ENCODE data around the gene ERP44. TPM values are rescaled to one million over a fixed set of nuclear protein-coding genes. Genes with fewer than 3 reads are reported as not detected.

The ERP44 gene
- total RNA-seq, 4 donors from 2014 or later = 10.1 to 15.7 (median 13.0) TPM

- no peak for DNase-seq (ENCODE audit: low spot score in 2 of 2)
- H3K4me3 ChIP-seq (ENCODE audit: low read depth, poor library complexity, severe bottlenecking) = no peak overlapping the region
- TF ChIP-seq CTCF (IDR thresholded peaks at IDR 0.05) = no peak
- TF ChIP-seq POLR2A (IDR thresholded peaks at IDR 0.05) = no peak
- intact Hi-C loops (cut with DNase I; ENCODE audit: low total_unique reads) = no loop called here
Observed at GRCh38 chr9:100014846-100015245, 84.0 kb downstream of the ERP44 start.

- TF ChIP-seq POLR2A (IDR thresholded peaks at IDR 0.05) = no peak
- no peak for TF ChIP-seq CTCF (IDR thresholded peaks at IDR 0.05)
- 88 to 94% methylated on average over 2 of the region's 2 CpGs for WGBS, 2 donors
- no peak for DNase-seq (ENCODE audit: low spot score in 2 of 2)
- no peak overlapping the region for H3K4me3 ChIP-seq (ENCODE audit: low read depth, poor library complexity, severe bottlenecking)
- intact Hi-C loops (cut with DNase I; ENCODE audit: low total_unique reads) = no loop called here
Observed at GRCh38 chr9:100013573-100013972, 85.2 kb downstream of the ERP44 start.

GRCh38 chr9:100012279-100012678 lies 86.5 kb downstream of the ERP44 start:
- no peak for TF ChIP-seq CTCF (IDR thresholded peaks at IDR 0.05)
- no peak for DNase-seq (ENCODE audit: low spot score in 2 of 2)
- H3K4me3 ChIP-seq (ENCODE audit: low read depth, poor library complexity, severe bottlenecking) = no peak overlapping the region
- intact Hi-C loops (cut with DNase I; ENCODE audit: low total_unique reads) = no loop called here

GRCh38 chr9:100011062-100011681 lies 87.6 kb downstream of the ERP44 start:
- intact Hi-C loops (cut with DNase I; ENCODE audit: low total_unique reads) = no loop called here
- H3K4me3 ChIP-seq (ENCODE audit: low read depth, poor library complexity, severe bottlenecking) = no peak overlapping the region
- 63 to 65% methylated on average over 1 of the region's 1 CpG for WGBS, 2 donors
- TF ChIP-seq POLR2A (IDR thresholded peaks at IDR 0.05) = no peak
- no peak for TF ChIP-seq CTCF (IDR thresholded peaks at IDR 0.05)
- DNase-seq (ENCODE audit: low spot score in 2 of 2) = no peak

- no peak overlapping the region for H3K4me3 ChIP-seq (ENCODE audit: low read depth, poor library complexity, severe bottlenecking)
- DNase-seq (ENCODE audit: low spot score in 2 of 2) = no peak
- no peak for TF ChIP-seq POLR2A (IDR thresholded peaks at IDR 0.05)
- no peak for TF ChIP-seq CTCF (IDR thresholded peaks at IDR 0.05)
- intact Hi-C loops (cut with DNase I; ENCODE audit: low total_unique reads) = no loop called here
- 98 to 99% methylated on average over 5 of the region's 5 CpGs for WGBS, 2 donors
Observed at GRCh38 chr9:99999797-100000196, 99.0 kb downstream of the ERP44 start.

- TF ChIP-seq CTCF (IDR thresholded peaks at IDR 0.05) (no peak), POLR2A (IDR thresholded peaks at IDR 0.05) (no peak)
- WGBS, 2 donors = 96 to 98% methylated on average over 25 to 26 of the region's 26 CpGs
- DNase-seq (ENCODE audit: low spot score in 2 of 2) = no peak
- intact Hi-C loops (cut with DNase I; ENCODE audit: low total_unique reads) = no loop called here
- H3K4me3 ChIP-seq (ENCODE audit: low read depth, poor library complexity, severe bottlenecking) = no peak overlapping the region
Observed at GRCh38 chr9:99998866-99999265, 99.9 kb downstream of the ERP44 start.

All from lower leg skin (tissue), 4 donors.